Skeletal muscle tissue (tissue), 4 donors: ENCODE results near the gene ELP1. TPM values are rescaled to one million over a fixed set of nuclear protein-coding genes. Genes with fewer than 3 reads are reported as not detected.
"Not testable (repeated sequence)": the region's sequence is repeated elsewhere in the genome, so short reads cannot be mapped to it uniquely, and the experiment has no call there.

ENCODE experiments used
- H3K27ac ChIP-seq: one replicate; pipeline ENCODE4 v1.7.0; 2013; ENCODE audit warnings: mild to moderate bottlenecking, low read depth, low read length, inconsistent platforms
- H3K27me3 ChIP-seq, 3 donors: one replicate each; pipeline ENCODE4 v1.7.0; 2013; ENCODE audit warnings: low read length in 3 of 3; ENCODE audit not compliant: control insufficient read depth in 3 of 3, insufficient read depth in 3 of 3
- H3K36me3 ChIP-seq, 3 donors: one replicate each; pipeline ENCODE4 v1.7.0; 2013; ENCODE audit warnings: low read length in 3 of 3; ENCODE audit not compliant: control insufficient read depth in 3 of 3, insufficient read depth in 3 of 3
- H3K4me1 ChIP-seq, 3 donors: one replicate each; pipeline ENCODE4 v1.7.0; 2013; ENCODE audit warnings: low read length in 3 of 3, mild to moderate bottlenecking in 3 of 3; ENCODE audit not compliant: control insufficient read depth in 3 of 3, insufficient read depth in 3 of 3
- H3K4me3 ChIP-seq, 3 donors: one replicate each; pipeline ENCODE4 v1.7.0; 2013; ENCODE audit warnings: low read length in 3 of 3
- H3K9ac ChIP-seq, 3 donors: one replicate each; pipeline ENCODE4 v1.7.0; 2013; ENCODE audit warnings: low read length in 3 of 3, mild to moderate bottlenecking in 3 of 3, moderate library complexity in 2 of 3, low read depth in 1 of 3
- H3K9me3 ChIP-seq, 3 donors: one replicate each; pipeline ENCODE4 v1.7.0; 2013; ENCODE audit warnings: low read length in 3 of 3; ENCODE audit not compliant: control insufficient read depth in 3 of 3
- total RNA-seq: library from RNA; depleted of rRNA; stranded (reverse); fragments of >200 nt; gene quantifications from one replicate; pipeline ENCODE4 v1.2.3, GENCODE V29; 2014
- donor health status: Osteomylitis.

Gene ELP1
- total RNA-seq, 1 donor from 2014 or later = 24.5 TPM

GRCh38 chr9:108910914-108911313 lies 23.0 kb downstream of the ELP1 start:
- Histone ChIP-seq H3K4me1 (no peaks in the 10 kb centered on the region), H3K9me3 (no peaks in the 10 kb centered on the region), H3K27me3 (no peaks in the 10 kb centered on the region), H3K27ac (no peak overlapping the region), H3K9ac (no peak overlapping the region), H3K36me3 (peaks cover 42 to 74% (median 63%) of the 10 kb centered on the region in 3 donors), H3K4me3 (no peak overlapping the region)

GRCh38 chr9:108910402-108910801 lies 23.5 kb downstream of the ELP1 start:
- no peaks in the 10 kb centered on the region for H3K27me3 ChIP-seq
- H3K27ac ChIP-seq = no peak overlapping the region
- H3K36me3 ChIP-seq = peaks cover 41 to 74% (median 68%) of the 10 kb centered on the region in 3 donors
- no peak overlapping the region for H3K9ac ChIP-seq
- H3K4me3 ChIP-seq = no peak overlapping the region
- H3K9me3 ChIP-seq = no peaks in the 10 kb centered on the region
- no peaks in the 10 kb centered on the region for H3K4me1 ChIP-seq

DNA sequence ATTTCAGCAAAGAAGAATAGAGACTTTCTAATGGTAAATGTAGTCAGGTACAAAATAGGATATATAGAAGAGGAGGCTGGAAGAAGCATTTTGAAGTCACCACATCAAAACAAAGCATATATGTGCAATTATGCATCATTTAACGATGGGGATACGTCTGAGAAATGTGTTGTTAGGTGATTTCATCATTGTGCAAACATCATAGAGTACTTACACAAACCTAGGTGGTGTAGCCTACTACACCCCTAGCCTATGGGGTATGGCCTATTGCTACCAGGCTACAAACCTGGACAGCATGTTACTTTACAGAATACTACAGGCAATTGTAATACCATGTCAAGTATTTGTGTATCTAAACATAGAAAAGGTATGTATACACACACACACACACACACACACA lies 28.4 kb downstream of the ELP1 start:
- no peak overlapping the region for H3K27ac ChIP-seq
- H3K27me3 ChIP-seq = no peaks in the 10 kb centered on the region
- no peaks in the 10 kb centered on the region for H3K4me1 ChIP-seq
- H3K9ac ChIP-seq = no peak overlapping the region
- no peaks in the 10 kb centered on the region for H3K9me3 ChIP-seq
- H3K36me3 ChIP-seq = peaks cover 36 to 74% (median 74%) of the 10 kb centered on the region in 3 donors
- no peak overlapping the region for H3K4me3 ChIP-seq

- no peaks in the 10 kb centered on the region for H3K27me3 ChIP-seq
- no peak overlapping the region for H3K4me3 ChIP-seq
- H3K36me3 ChIP-seq = peaks cover 40 to 75% (median 73%) of the 10 kb centered on the region in 3 donors
- no peaks in the 10 kb centered on the region for H3K4me1 ChIP-seq
- H3K27ac ChIP-seq = no peak overlapping the region
- no peaks in the 10 kb centered on the region for H3K9me3 ChIP-seq
- no peak overlapping the region for H3K9ac ChIP-seq
These were observed 29.8 kb downstream of the ELP1 start for GRCh38 chr9:108904161-108904560.

DNA sequence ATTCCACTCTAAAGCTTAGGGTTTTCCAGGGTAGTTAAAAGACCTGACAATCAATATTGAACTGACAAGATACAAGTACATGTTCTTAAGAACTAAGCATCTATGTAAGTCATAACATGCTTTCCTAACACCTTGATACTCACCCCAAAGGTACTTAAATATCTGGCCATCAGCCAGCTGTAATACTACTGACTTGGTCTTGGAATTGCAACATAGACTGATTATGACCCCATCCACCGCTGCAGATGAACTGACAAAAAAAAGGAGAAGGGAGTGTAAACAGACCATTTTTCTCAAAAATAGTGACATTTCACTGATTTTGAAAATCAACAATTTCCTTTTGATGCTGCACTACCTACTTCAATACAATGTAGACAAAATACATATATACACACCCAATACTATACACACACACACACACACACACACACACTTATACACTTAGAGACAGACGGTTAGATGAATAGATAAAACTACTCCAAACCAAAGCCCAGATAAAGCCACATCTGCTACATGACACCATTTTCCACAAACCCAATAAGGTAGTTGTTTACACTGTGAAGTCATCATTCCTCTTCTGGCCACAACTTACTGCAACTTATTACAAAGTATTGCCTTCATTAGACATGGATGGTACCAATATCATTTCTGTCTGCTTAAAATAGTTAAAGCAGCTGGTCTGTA lies 30.4 kb downstream of the ELP1 start:
- Histone ChIP-seq H3K4me1 (no peaks in the 10 kb centered on the region), H3K27me3 (no peaks in the 10 kb centered on the region), H3K27ac (no peak overlapping the region), H3K9me3 (no peaks in the 10 kb centered on the region), H3K36me3 (peaks cover 37 to 72% (median 70%) of the 10 kb centered on the region in 3 donors), H3K9ac (no peak overlapping the region), H3K4me3 (no peak overlapping the region)

- no peak overlapping the region for H3K27ac ChIP-seq
- H3K36me3 ChIP-seq = peaks cover 36 to 70% (median 70%) of the 10 kb centered on the region in 3 donors
- H3K4me3 ChIP-seq = no peak overlapping the region
- no peaks in the 10 kb centered on the region for H3K27me3 ChIP-seq
- no peaks in the 10 kb centered on the region for H3K4me1 ChIP-seq
- H3K9ac ChIP-seq = no peak overlapping the region
- no peaks in the 10 kb centered on the region for H3K9me3 ChIP-seq
These were observed 33.7 kb downstream of the ELP1 start for GRCh38 chr9:108900176-108900575.

GRCh38 chr9:108899023-108899695 lies 34.8 kb downstream of the ELP1 start:
- H3K4me3 ChIP-seq, H3K27ac ChIP-seq, H3K9ac ChIP-seq, H3K4me1 ChIP-seq, H3K27me3 ChIP-seq, H3K9me3 ChIP-seq: not testable (repeated sequence)
- H3K36me3 ChIP-seq = peaks cover 44 to 80% (median 72%) of the 10 kb centered on the region in 3 donors

GRCh38 chr9:108897324-108898096 lies 36.4 kb downstream of the ELP1 start:
- peaks cover 52 to 85% (median 85%) of the 10 kb centered on the region in 3 donors for H3K36me3 ChIP-seq
- H3K4me1 ChIP-seq = no peaks in the 10 kb centered on the region
- no peak overlapping the region for H3K4me3 ChIP-seq
- H3K9ac ChIP-seq = no peak overlapping the region
- H3K27me3 ChIP-seq = no peaks in the 10 kb centered on the region
- H3K9me3 ChIP-seq = no peaks in the 10 kb centered on the region
- no peak overlapping the region for H3K27ac ChIP-seq

GRCh38 chr9:108894225-108894997 lies 39.5 kb downstream of the ELP1 start:
- Histone ChIP-seq H3K27me3 (no peaks in the 10 kb centered on the region), H3K4me1 (no peaks in the 10 kb centered on the region), H3K9me3 (no peaks in the 10 kb centered on the region), H3K36me3 (peaks cover 54 to 89% (median 86%) of the 10 kb centered on the region in 3 donors), H3K9ac (no peak overlapping the region), H3K4me3 (no peak overlapping the region), H3K27ac (no peak overlapping the region)
